ENCODE results near the gene GNG2. TPM values are rescaled to one million over a fixed set of nuclear protein-coding genes. Genes with fewer than 3 reads are reported as not detected.

The GNG2 gene
- total RNA-seq, 2 experiments from 2014 or later = 24.0 to 32.0 TPM

- CTCF ChIA-PET (ENCODE audit: unreplicated experiment) = no interaction called here
- intact Hi-C loops (cut with micrococcal nuclease; ENCODE audit: unreplicated experiment) = no loop called here
- POLR2A ChIA-PET = interaction anchor here (1.1 kb wide), 1 partner anchor 57 kb away, joined by 5 read pairs; no protein-coding TSS in a partner anchor
- no peak for DNase-seq (ENCODE audit: low spot score)
- Histone ChIP-seq H4K20me1 (ENCODE audit: insufficient read depth, low read length) (no peaks in the 10 kb centered on the region), H3K9me2 (ENCODE audit: insufficient read depth, low read length) (no peaks in the 10 kb centered on the region), H3K4me1 (ENCODE audit: insufficient read depth, low read length, poor library complexity, severe bottlenecking) (no peaks in the 10 kb centered on the region), H3K36me3 (ENCODE audit: insufficient read depth, low read length) (no peaks in the 10 kb centered on the region), H2AFZ (ENCODE audit: low read length) (no peak overlapping the region), H3K4me3 (ENCODE audit: low read depth, low read length, poor library complexity, severe bottlenecking) (no peak overlapping the region), H3K9me3 (ENCODE audit: low read length) (no peaks in the 10 kb centered on the region), H3K4me2 (ENCODE audit: low read length) (no peak overlapping the region), H3K79me2 (ENCODE audit: insufficient read depth, low read depth, low read length) (no peaks in the 10 kb centered on the region), H3K27ac (ENCODE audit: low read depth, low read length, poor library complexity, severe bottlenecking) (no peak overlapping the region)
- BruUV-seq (replicated peaks) = no TSS peak
- TF ChIP-seq EZH2phosphoT487 (IDR thresholded peaks at IDR 0.05; ENCODE audit: borderline replicate concordance, low read depth, low read length) (no peak), CTCF (conservative IDR thresholded peaks at IDR 0.05; ENCODE audit: low read length) (no peak)
Measured at GRCh38 chr14:51931308-51931707, 70.9 kb downstream of the GNG2 start.

- H3K4me1 ChIP-seq (ENCODE audit: insufficient read depth, low read length, poor library complexity, severe bottlenecking) = no peaks in the 10 kb centered on the region
- H2AFZ ChIP-seq (ENCODE audit: low read length) = no peak overlapping the region
- ChIA-PET CTCF (ENCODE audit: unreplicated experiment) (no interaction called here), POLR2A (interaction anchor here (0.5 kb wide), 1 partner anchor 721 kb away, joined by 4 read pairs; no protein-coding TSS in a partner anchor)
- H3K79me2 ChIP-seq (ENCODE audit: insufficient read depth, low read depth, low read length) = no peaks in the 10 kb centered on the region
- no peaks in the 10 kb centered on the region for H3K36me3 ChIP-seq (ENCODE audit: insufficient read depth, low read length)
- BruUV-seq (replicated peaks) = no TSS peak
- no peak for DNase-seq (ENCODE audit: low spot score)
- no peak overlapping the region for H3K4me3 ChIP-seq (ENCODE audit: low read depth, low read length, poor library complexity, severe bottlenecking)
- intact Hi-C loops (cut with micrococcal nuclease; ENCODE audit: unreplicated experiment) = no loop called here
- H4K20me1 ChIP-seq (ENCODE audit: insufficient read depth, low read length) = no peaks in the 10 kb centered on the region
- no peak for TF ChIP-seq CTCF (conservative IDR thresholded peaks at IDR 0.05; ENCODE audit: low read length)
- no peak overlapping the region for H3K4me2 ChIP-seq (ENCODE audit: low read length)
- H3K9me2 ChIP-seq (ENCODE audit: insufficient read depth, low read length) = no peaks in the 10 kb centered on the region
- no peak overlapping the region for H3K27ac ChIP-seq (ENCODE audit: low read depth, low read length, poor library complexity, severe bottlenecking)
- H3K9me3 ChIP-seq (ENCODE audit: low read length) = no peaks in the 10 kb centered on the region
Measured at GRCh38 chr14:51933191-51933590, 72.8 kb downstream of the GNG2 start.

- Histone ChIP-seq H2AFZ (ENCODE audit: low read length) (no peak overlapping the region), H4K20me1 (ENCODE audit: insufficient read depth, low read length) (no peaks in the 10 kb centered on the region), H3K9me2 (ENCODE audit: insufficient read depth, low read length) (no peaks in the 10 kb centered on the region), H3K36me3 (ENCODE audit: insufficient read depth, low read length) (no peaks in the 10 kb centered on the region), H3K27ac (ENCODE audit: low read depth, low read length, poor library complexity, severe bottlenecking) (no peak overlapping the region), H3K4me3 (ENCODE audit: low read depth, low read length, poor library complexity, severe bottlenecking) (no peak overlapping the region), H3K4me2 (ENCODE audit: low read length) (no peak overlapping the region), H3K9me3 (ENCODE audit: low read length) (no peaks in the 10 kb centered on the region), H3K79me2 (ENCODE audit: insufficient read depth, low read depth, low read length) (no peaks in the 10 kb centered on the region), H3K4me1 (ENCODE audit: insufficient read depth, low read length, poor library complexity, severe bottlenecking) (no peaks in the 10 kb centered on the region)
- intact Hi-C loops (cut with micrococcal nuclease; ENCODE audit: unreplicated experiment) = no loop called here
- ChIA-PET POLR2A (interaction anchor here (0.6 to 1.3 kb wide), 3 partner anchors 11 to 158 kb away, joined by 3 to 5 read pairs (median 4); no protein-coding TSS in a partner anchor), CTCF (ENCODE audit: unreplicated experiment) (no interaction called here)
- no peak for DNase-seq (ENCODE audit: low spot score)
- TF ChIP-seq CTCF (conservative IDR thresholded peaks at IDR 0.05; ENCODE audit: low read length) = no peak
- no peak for TF ChIP-seq EZH2phosphoT487 (IDR thresholded peaks at IDR 0.05; ENCODE audit: borderline replicate concordance, low read depth, low read length)
- BruUV-seq (replicated peaks) = no TSS peak
Measured at GRCh38 chr14:51938137-51938536, 77.7 kb downstream of the GNG2 start.

Data from OCI-LY7 (cell line).